Medulla oblongata (tissue), 1 donor: Measurements from ENCODE around the gene IFT122.

Source experiments
- DNase-seq: peaks from one replicate; pipeline ENCODE4 v3.0.0-alpha.2; 2015; ENCODE audit errors: extremely low spot score

The IFT122 gene

GRCh38 chr3:129441215-129441614 lies 1.2 kb downstream of the IFT122 start:
- DNase-seq = no peak

- peak; percentile 75 for DNase-seq
Measured at GRCh38 chr3:129441782-129442181, 1.8 kb downstream of the IFT122 start.

- no peak for DNase-seq
Measured at GRCh38 chr3:129442486-129442885, 2.5 kb downstream of the IFT122 start.

GRCh38 chr3:129442947-129443346 lies 2.9 kb downstream of the IFT122 start:
- DNase-seq = no peak

- no peak for DNase-seq
Measured at GRCh38 chr3:129445471-129445870, 5.4 kb downstream of the IFT122 start.

GRCh38 chr3:129446926-129447325 lies 6.9 kb downstream of the IFT122 start:
- DNase-seq = no peak

- no peak for DNase-seq
Measured at GRCh38 chr3:129448186-129448895, 8.3 kb downstream of the IFT122 start.

- DNase-seq = no peak
Measured at GRCh38 chr3:129449279-129450115, 9.5 kb downstream of the IFT122 start.

- DNase-seq = no peak
Measured at GRCh38 chr3:129453732-129454131, 13.7 kb downstream of the IFT122 start.

GRCh38 chr3:129460155-129460554 lies 20.1 kb downstream of the IFT122 start:
- DNase-seq = no peak

- DNase-seq = no peak
Measured at GRCh38 chr3:129460572-129460971, 20.5 kb downstream of the IFT122 start.

GRCh38 chr3:129461022-129461421 lies 21.0 kb downstream of the IFT122 start:
- DNase-seq = no peak

- no peak for DNase-seq
Measured at GRCh38 chr3:129461461-129462146, 21.6 kb downstream of the IFT122 start.

- DNase-seq = no peak
Measured at GRCh38 chr3:129462361-129462968, 22.4 kb downstream of the IFT122 start.

GRCh38 chr3:129463094-129463493 lies 23.1 kb downstream of the IFT122 start:
- no peak for DNase-seq

GRCh38 chr3:129463716-129464115 lies 23.7 kb downstream of the IFT122 start:
- DNase-seq = peak; percentile 48

GRCh38 chr3:129467932-129468331 lies 27.9 kb downstream of the IFT122 start:
- no peak for DNase-seq

GRCh38 chr3:129469026-129469425 lies 29.0 kb downstream of the IFT122 start:
- DNase-seq = no peak

- no peak for DNase-seq
Measured at GRCh38 chr3:129470861-129471260, 30.8 kb downstream of the IFT122 start.

GRCh38 chr3:129473067-129473768 lies 33.2 kb downstream of the IFT122 start:
- DNase-seq = no peak

GRCh38 chr3:129473769-129474152 lies 33.7 kb downstream of the IFT122 start:
- no peak for DNase-seq
